ENCODE measurements around the gene ZNF710.

The ZNF710 gene

GRCh38 chr15:90033448-90033847 lies 32.3 kb downstream of the ZNF710 start:
- H3K4me1 ChIP-seq (ENCODE audit: control insufficient read depth, insufficient read depth, low read length) = peaks cover 36% of the 10 kb centered on the region
- H3K9ac ChIP-seq (ENCODE audit: low read length) = no peak overlapping the region
- H3K4me3 ChIP-seq (ENCODE audit: low read length) = no peak overlapping the region
- no peaks in the 10 kb centered on the region for H3K27me3 ChIP-seq (replicated peaks; ENCODE audit: control insufficient read depth, insufficient read depth, low read length)
- H3K36me3 ChIP-seq (ENCODE audit: control insufficient read depth, insufficient read depth, low read length, severe bottlenecking) = no peaks in the 10 kb centered on the region
- DNase-seq (ENCODE audit: low read depth) = no peak
- H3K9me3 ChIP-seq (ENCODE audit: control insufficient read depth, low read length) = no peaks in the 10 kb centered on the region

GRCh38 chr15:90035095-90035839 lies 34.1 kb downstream of the ZNF710 start:
- Histone ChIP-seq H3K27me3 (replicated peaks; ENCODE audit: control insufficient read depth, insufficient read depth, low read length) (no peaks in the 10 kb centered on the region), H3K4me3 (ENCODE audit: low read length) (no peak overlapping the region), H3K9me3 (ENCODE audit: control insufficient read depth, low read length) (no peaks in the 10 kb centered on the region), H3K9ac (ENCODE audit: low read length) (no peak overlapping the region), H3K4me1 (ENCODE audit: control insufficient read depth, insufficient read depth, low read length) (peaks cover 36% of the 10 kb centered on the region), H3K36me3 (ENCODE audit: control insufficient read depth, insufficient read depth, low read length, severe bottlenecking) (no peaks in the 10 kb centered on the region)
- DNase-seq (ENCODE audit: low read depth) = no peak

GRCh38 chr15:90035840-90036230 lies 34.7 kb downstream of the ZNF710 start:
- Histone ChIP-seq H3K27me3 (replicated peaks; ENCODE audit: control insufficient read depth, insufficient read depth, low read length) (no peaks in the 10 kb centered on the region), H3K4me1 (ENCODE audit: control insufficient read depth, insufficient read depth, low read length) (peaks cover 36% of the 10 kb centered on the region), H3K36me3 (ENCODE audit: control insufficient read depth, insufficient read depth, low read length, severe bottlenecking) (no peaks in the 10 kb centered on the region), H3K9me3 (ENCODE audit: control insufficient read depth, low read length) (no peaks in the 10 kb centered on the region), H3K9ac (ENCODE audit: low read length) (no peak overlapping the region), H3K4me3 (ENCODE audit: low read length) (no peak overlapping the region)
- no peak for DNase-seq (ENCODE audit: low read depth)

GRCh38 chr15:90036343-90036742 lies 35.2 kb downstream of the ZNF710 start:
- H3K9me3 ChIP-seq (ENCODE audit: control insufficient read depth, low read length) = no peaks in the 10 kb centered on the region
- H3K36me3 ChIP-seq (ENCODE audit: control insufficient read depth, insufficient read depth, low read length, severe bottlenecking) = no peaks in the 10 kb centered on the region
- no peak for DNase-seq (ENCODE audit: low read depth)
- H3K27me3 ChIP-seq (replicated peaks; ENCODE audit: control insufficient read depth, insufficient read depth, low read length) = no peaks in the 10 kb centered on the region
- H3K9ac ChIP-seq (ENCODE audit: low read length) = no peak overlapping the region
- H3K4me3 ChIP-seq (ENCODE audit: low read length) = no peak overlapping the region
- H3K4me1 ChIP-seq (ENCODE audit: control insufficient read depth, insufficient read depth, low read length) = peaks cover 32% of the 10 kb centered on the region

GRCh38 chr15:90036806-90037510 lies 35.8 kb downstream of the ZNF710 start:
- no peak overlapping the region for H3K9ac ChIP-seq (ENCODE audit: low read length)
- no peaks in the 10 kb centered on the region for H3K27me3 ChIP-seq (replicated peaks; ENCODE audit: control insufficient read depth, insufficient read depth, low read length)
- H3K36me3 ChIP-seq (ENCODE audit: control insufficient read depth, insufficient read depth, low read length, severe bottlenecking) = no peaks in the 10 kb centered on the region
- H3K4me1 ChIP-seq (ENCODE audit: control insufficient read depth, insufficient read depth, low read length) = peaks cover 26% of the 10 kb centered on the region
- no peak overlapping the region for H3K4me3 ChIP-seq (ENCODE audit: low read length)
- DNase-seq (ENCODE audit: low read depth) = no peak
- no peaks in the 10 kb centered on the region for H3K9me3 ChIP-seq (ENCODE audit: control insufficient read depth, low read length)

GRCh38 chr15:90037511-90037860 lies 36.4 kb downstream of the ZNF710 start:
- H3K27me3 ChIP-seq (replicated peaks; ENCODE audit: control insufficient read depth, insufficient read depth, low read length) = no peaks in the 10 kb centered on the region
- H3K9ac ChIP-seq (ENCODE audit: low read length) = no peak overlapping the region
- H3K4me1 ChIP-seq (ENCODE audit: control insufficient read depth, insufficient read depth, low read length) = peaks cover 26% of the 10 kb centered on the region
- peak; percentile 49 for DNase-seq (ENCODE audit: low read depth)
- no peak overlapping the region for H3K4me3 ChIP-seq (ENCODE audit: low read length)
- H3K36me3 ChIP-seq (ENCODE audit: control insufficient read depth, insufficient read depth, low read length, severe bottlenecking) = no peaks in the 10 kb centered on the region
- H3K9me3 ChIP-seq (ENCODE audit: control insufficient read depth, low read length) = no peaks in the 10 kb centered on the region

- H3K4me1 ChIP-seq (ENCODE audit: control insufficient read depth, insufficient read depth, low read length) = peaks cover 26% of the 10 kb centered on the region
- H3K9ac ChIP-seq (ENCODE audit: low read length) = no peak overlapping the region
- H3K27me3 ChIP-seq (replicated peaks; ENCODE audit: control insufficient read depth, insufficient read depth, low read length) = no peaks in the 10 kb centered on the region
- H3K9me3 ChIP-seq (ENCODE audit: control insufficient read depth, low read length) = no peaks in the 10 kb centered on the region
- no peaks in the 10 kb centered on the region for H3K36me3 ChIP-seq (ENCODE audit: control insufficient read depth, insufficient read depth, low read length, severe bottlenecking)
- no peak overlapping the region for H3K4me3 ChIP-seq (ENCODE audit: low read length)
- peak; percentile 11 for DNase-seq (ENCODE audit: low read depth)
Measured at GRCh38 chr15:90037961-90038631, 37.0 kb downstream of the ZNF710 start.

GRCh38 chr15:90038632-90039095 lies 37.5 kb downstream of the ZNF710 start:
- no peaks in the 10 kb centered on the region for H3K27me3 ChIP-seq (replicated peaks; ENCODE audit: control insufficient read depth, insufficient read depth, low read length)
- peaks cover 26% of the 10 kb centered on the region for H3K4me1 ChIP-seq (ENCODE audit: control insufficient read depth, insufficient read depth, low read length)
- H3K36me3 ChIP-seq (ENCODE audit: control insufficient read depth, insufficient read depth, low read length, severe bottlenecking) = no peaks in the 10 kb centered on the region
- no peak for DNase-seq (ENCODE audit: low read depth)
- H3K9ac ChIP-seq (ENCODE audit: low read length) = no peak overlapping the region
- H3K4me3 ChIP-seq (ENCODE audit: low read length) = no peak overlapping the region
- H3K9me3 ChIP-seq (ENCODE audit: control insufficient read depth, low read length) = no peaks in the 10 kb centered on the region

- Histone ChIP-seq H3K27me3 (replicated peaks; ENCODE audit: control insufficient read depth, insufficient read depth, low read length) (no peaks in the 10 kb centered on the region), H3K36me3 (ENCODE audit: control insufficient read depth, insufficient read depth, low read length, severe bottlenecking) (no peaks in the 10 kb centered on the region), H3K9ac (ENCODE audit: low read length) (no peak overlapping the region), H3K9me3 (ENCODE audit: control insufficient read depth, low read length) (no peaks in the 10 kb centered on the region), H3K4me1 (ENCODE audit: control insufficient read depth, insufficient read depth, low read length) (peaks cover 17% of the 10 kb centered on the region), H3K4me3 (ENCODE audit: low read length) (no peak overlapping the region)
- no peak for DNase-seq (ENCODE audit: low read depth)
Measured at GRCh38 chr15:90039996-90040395, 38.9 kb downstream of the ZNF710 start.

- DNase-seq (ENCODE audit: low read depth) = no peak
- no peak overlapping the region for H3K4me3 ChIP-seq (ENCODE audit: low read length)
- no peaks in the 10 kb centered on the region for H3K9me3 ChIP-seq (ENCODE audit: control insufficient read depth, low read length)
- H3K36me3 ChIP-seq (ENCODE audit: control insufficient read depth, insufficient read depth, low read length, severe bottlenecking) = no peaks in the 10 kb centered on the region
- peaks cover 17% of the 10 kb centered on the region for H3K4me1 ChIP-seq (ENCODE audit: control insufficient read depth, insufficient read depth, low read length)
- no peak overlapping the region for H3K9ac ChIP-seq (ENCODE audit: low read length)
- no peaks in the 10 kb centered on the region for H3K27me3 ChIP-seq (replicated peaks; ENCODE audit: control insufficient read depth, insufficient read depth, low read length)
Measured at GRCh38 chr15:90040618-90041017, 39.5 kb downstream of the ZNF710 start.

- Histone ChIP-seq H3K9me3 (ENCODE audit: control insufficient read depth, low read length) (no peaks in the 10 kb centered on the region), H3K36me3 (ENCODE audit: control insufficient read depth, insufficient read depth, low read length, severe bottlenecking) (no peaks in the 10 kb centered on the region), H3K4me1 (ENCODE audit: control insufficient read depth, insufficient read depth, low read length) (peaks cover 11% of the 10 kb centered on the region), H3K4me3 (ENCODE audit: low read length) (no peak overlapping the region), H3K9ac (ENCODE audit: low read length) (no peak overlapping the region), H3K27me3 (replicated peaks; ENCODE audit: control insufficient read depth, insufficient read depth, low read length) (no peaks in the 10 kb centered on the region)
- no peak for DNase-seq (ENCODE audit: low read depth)
Measured at GRCh38 chr15:90042356-90042755, 41.2 kb downstream of the ZNF710 start.

Data from adipocyte (in vitro differentiated cells).